SW480 (cell line): ENCODE results near the gene MAP2K7.
"Not testable (repeated sequence)": the region's sequence is repeated elsewhere in the genome, so short reads cannot be mapped to it uniquely, and the experiment has no call there.

ENCODE experiments used
- DNase-seq: peaks from one replicate; pipeline ENCODE4 v3.0.0-alpha.2; 2016; ENCODE audit warnings: low spot score

Gene MAP2K7

GRCh38 chr19:7908078-7908699 is 4.5 kb downstream of the MAP2K7 start:
- no peak for DNase-seq

DNA sequence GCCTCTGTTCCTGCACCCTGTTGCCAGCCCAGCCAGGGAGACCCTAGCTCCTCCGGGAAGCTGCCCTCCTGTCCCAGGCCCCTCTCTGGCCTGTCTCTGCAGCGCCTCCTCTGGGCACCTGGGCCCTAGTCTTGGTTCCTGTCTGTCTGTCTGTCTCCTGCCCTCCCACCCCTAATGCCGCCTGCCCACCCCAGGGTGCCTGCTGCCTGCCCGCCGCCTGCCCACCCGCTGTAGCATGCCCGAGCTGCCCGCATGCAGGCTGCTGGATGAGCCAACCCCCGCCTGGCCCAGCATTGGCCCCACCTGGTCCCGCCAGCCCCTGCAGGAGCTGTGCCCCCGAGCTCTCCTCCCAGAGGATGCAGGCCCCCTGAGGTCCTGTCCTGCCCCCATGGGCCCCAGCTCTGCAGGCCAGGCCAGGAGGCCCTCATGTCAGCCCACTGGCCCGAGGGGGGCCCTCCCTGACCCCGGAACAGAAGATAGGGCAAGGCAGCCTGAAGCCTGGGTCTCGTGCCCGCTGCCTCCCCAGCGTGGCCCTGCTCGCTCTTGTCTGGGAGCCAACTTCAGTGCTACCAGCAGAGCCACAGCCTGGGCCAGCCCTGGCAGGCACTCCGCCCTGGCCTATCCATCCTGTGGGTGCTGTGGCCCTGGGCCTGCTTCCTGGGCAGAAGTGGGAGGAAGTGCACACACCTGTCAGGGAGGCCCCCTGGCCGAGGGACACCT is 5.2 kb downstream of the MAP2K7 start:
- no peak for DNase-seq

DNA sequence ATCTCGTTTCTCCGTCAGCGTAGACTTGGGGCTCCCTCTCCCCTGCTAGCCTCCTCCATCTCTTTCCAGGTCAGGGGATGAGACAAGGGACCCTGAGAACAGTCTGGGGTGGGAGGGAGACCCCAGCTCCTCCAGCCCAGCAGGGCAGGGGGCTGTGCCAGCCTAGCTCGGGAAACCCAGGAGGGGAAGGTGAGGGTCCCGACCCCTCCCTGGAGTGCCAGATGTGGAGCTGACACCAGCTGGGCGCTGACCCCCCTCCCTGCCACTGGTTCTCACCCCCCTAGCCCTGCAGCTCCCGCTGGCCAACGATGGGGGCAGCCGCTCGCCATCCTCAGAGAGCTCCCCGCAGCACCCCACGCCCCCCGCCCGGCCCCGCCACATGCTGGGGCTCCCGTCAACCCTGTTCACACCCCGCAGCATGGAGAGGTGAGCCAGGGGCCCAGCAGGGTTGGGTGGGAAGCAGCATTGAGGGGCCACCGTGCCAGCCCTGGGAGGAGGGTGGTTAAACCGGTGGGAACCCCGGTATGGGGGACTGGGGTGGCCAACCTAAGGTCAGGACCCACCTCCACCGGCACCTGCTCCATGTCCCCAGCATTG is 5.9 kb downstream of the MAP2K7 start:
- DNase-seq = no peak

DNA sequence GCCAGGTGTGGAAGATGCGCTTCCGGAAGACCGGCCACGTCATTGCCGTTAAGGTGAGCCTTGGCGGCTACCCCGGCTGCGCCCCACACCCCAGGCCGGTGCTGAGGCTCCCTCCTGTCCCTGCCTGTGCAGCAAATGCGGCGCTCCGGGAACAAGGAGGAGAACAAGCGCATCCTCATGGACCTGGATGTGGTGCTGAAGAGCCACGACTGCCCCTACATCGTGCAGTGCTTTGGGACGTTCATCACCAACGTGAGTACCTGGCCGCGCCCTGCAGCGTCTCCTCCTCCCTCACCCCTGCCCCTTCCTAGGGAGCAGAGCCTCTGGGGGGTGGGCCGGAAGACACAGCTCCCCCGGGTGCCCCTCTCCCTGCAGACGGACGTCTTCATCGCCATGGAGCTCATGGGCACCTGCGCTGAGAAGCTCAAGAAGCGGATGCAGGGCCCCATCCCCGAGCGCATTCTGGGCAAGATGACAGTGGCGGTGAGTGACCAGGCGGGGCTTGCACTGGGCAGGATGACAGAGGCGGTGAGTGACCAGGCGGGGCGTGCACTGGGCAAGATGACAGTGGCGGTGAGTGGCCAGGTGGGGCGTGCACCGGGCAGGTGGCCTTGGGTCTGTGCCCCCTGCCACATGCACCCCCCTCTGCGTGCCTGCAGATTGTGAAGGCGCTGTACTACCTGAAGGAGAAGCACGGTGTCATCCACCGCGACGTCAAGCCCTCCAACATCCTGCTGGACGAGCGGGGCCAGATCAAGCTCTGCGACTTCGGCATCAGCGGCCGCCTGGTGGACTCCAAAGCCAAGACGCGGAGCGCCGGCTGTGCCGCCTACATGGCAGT is 6.9 kb downstream of the MAP2K7 start:
- no peak for DNase-seq

DNA sequence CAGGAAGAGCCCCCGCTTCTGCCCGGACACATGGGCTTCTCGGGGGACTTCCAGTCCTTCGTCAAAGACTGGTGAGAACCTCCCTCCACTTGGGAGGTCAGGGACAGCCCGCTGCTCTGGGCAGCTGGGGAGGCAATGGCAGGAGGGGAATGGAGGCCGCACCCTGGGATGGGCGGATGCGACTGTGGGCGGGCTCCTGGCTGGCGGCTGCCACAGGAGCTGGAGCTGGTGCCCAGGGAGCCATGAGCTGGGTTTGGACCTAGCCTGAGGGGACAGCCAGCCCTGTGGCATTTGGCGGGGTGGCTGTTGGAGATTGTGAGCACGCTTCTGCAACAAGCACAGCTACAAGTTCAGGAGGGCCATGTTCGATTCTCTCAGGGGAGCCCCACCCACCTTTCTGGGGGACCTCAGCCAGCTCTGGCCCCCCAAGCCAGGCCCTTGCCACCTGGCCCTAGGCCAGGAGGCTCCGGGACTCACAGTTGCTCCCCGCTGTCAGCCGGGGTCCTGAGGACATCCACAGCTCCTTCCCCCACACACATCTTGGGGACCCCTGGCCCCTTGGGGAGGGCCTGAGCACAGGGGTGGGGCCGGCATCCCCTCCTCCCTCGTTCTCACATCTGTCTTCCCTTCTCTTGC is 7.9 kb downstream of the MAP2K7 start:
- DNase-seq = no peak

- no peak for DNase-seq
Measured at GRCh38 chr19:7912144-7912696, 8.5 kb downstream of the MAP2K7 start.

DNA sequence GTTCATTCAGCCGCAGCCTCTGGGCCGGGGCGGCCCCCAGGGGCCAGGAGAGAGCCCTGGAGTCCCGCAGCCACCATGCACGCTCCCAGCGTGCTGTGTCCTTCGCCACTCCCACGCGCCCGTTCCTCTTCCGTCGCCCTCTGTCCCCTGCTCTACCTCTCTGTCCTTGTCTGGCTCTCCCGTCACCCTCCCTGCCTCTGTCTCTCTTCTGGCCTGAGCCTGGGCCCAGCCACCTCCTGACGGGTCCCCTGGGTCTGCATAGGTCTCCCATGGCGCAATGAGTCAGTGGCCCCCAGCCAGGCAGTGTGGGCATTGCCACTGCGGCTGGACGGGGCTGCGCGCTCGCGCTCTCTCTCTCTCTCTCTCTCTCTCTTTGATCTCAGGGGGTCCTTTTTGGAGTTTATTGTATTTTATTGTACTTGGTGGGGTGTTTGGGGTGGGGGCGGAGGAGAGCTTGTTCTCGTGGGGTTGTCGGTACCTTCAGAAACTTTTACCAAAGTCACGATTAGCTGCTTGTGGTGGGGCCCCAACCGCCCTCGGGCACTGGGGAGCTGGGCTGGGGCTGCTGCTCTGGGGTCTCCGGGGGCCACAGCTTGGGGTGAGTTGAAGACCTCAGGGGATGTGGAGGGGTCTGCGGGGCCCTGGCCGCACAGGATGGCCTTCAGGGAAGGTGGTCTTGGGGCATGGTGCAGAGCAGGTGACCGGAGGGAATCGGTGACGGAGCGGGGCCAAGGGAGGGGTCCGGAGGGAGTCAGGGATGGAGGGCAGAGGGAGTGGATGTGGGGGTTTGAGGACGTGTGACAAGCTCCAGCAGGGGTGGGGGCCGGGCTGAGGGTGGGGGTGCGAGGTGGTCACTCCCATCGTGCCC is 9.3 kb downstream of the MAP2K7 start:
- DNase-seq = no peak

GRCh38 chr19:7913652-7914051 is 10.0 kb downstream of the MAP2K7 start:
- no peak for DNase-seq

- DNase-seq = no peak
Measured at GRCh38 chr19:7914099-7914498, 10.4 kb downstream of the MAP2K7 start.

- DNase-seq = no peak
Measured at GRCh38 chr19:7914598-7915045, 10.9 kb downstream of the MAP2K7 start, which contains the start of gene TGFBR3L. TGFBR3L (plus strand) TSS chr19:7914830.

GRCh38 chr19:7915250-7916102 is 11.8 kb downstream of the MAP2K7 start:
- no peak for DNase-seq

DNA sequence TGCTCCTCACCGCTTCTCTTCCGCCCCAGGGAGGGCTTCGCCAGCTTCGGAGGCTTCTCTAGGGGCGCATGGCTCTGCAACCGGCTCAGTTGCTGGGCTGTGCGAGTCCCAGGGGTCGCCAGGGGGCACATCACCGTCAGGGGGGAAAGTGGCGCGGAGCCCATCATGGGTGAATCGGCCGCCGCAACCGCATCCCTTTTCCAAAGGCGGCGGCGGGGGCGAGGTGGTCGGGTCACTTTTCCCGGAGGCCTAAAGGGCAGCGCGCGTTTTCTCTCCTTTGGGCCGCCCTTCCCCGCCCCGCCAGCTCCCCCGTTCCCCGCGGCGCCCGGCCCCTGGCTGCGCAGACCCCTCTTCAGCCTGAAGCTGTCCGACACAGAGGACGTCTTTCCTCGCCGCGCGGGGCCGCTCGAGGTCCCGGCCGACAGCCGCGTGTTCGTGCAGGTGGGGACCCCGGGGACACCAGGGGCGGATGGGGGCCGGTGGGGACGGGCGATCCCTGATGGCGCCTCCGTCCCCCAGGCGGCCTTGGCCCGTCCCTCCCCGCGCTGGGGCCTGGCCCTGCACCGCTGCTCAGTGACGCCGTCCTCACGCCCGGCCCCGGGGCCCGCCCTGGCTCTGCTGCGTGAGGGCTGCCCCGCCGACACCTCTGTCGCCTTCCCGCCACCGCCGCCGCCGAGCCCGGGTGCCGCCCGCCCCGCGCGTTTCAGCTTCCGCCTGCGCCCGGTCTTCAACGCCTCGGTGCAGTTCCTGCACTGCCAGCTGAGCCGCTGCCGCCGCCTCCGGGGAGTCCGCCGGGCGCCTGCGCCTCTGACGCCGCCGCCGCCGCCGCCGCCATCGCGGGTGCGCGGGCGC is 12.7 kb downstream of the MAP2K7 start:
- DNase-seq = peak; percentile 46

DNA sequence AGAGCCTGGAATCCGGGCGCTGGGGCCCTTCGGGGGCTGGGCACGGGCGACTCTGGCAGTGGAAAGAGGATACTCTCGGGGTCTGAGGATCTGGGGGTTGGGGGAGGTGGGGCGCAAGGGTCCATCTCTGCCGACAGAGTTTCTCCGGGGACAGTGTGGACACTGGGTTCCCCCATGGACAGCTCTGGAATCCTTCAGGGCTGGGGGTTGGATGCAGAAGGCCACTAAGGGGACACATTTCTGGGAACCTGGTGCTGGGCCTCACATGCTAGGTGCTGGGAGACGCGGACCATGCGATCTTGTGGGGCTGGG is 13.2 kb downstream of the MAP2K7 start:
- DNase-seq = peak; percentile 34

DNA sequence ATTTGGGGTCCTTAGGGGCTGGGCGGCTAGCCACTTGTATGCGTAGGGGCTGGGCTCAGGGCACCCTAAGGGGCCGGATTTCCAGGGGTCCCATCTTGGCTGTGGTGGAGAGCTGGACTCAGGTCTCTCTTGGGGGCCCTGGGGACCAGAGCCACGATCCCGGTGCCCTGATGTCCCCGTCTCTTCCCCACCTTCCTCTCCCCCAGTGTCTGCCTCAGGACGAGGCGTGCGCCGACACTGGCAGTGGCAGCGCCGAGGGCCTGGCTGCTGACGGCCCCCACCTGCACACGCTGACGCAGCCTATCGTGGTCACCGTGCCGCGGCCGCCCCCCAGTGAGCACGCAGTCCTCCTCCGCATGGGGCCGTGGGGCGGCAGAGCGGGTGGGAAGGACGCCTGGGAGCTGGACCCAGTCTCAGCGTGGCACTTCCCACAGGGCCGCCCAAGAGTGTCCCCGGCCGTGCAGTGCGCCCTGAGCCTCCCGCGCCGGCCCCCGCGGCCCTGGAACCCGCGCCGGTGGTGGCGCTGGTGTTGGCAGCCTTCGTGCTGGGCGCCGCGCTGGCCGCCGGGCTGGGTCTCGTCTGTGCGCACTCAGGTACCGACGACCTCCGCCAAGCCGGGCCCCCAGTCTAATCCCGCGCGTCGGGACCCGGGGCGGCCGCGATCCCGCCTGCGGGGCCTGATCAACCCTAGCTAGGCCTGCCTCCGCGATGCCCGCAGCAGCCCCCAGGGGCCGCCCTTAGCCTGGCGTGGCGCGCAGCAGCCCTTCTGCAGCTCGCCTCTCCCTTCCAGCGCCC is 13.8 kb downstream of the MAP2K7 start:
- DNase-seq = peak; percentile 68

GRCh38 chr19:7918062-7918614 is 14.5 kb downstream of the MAP2K7 start:
- DNase-seq = not testable (repeated sequence)

GRCh38 chr19:7918615-7919421 is 15.1 kb downstream of the MAP2K7 start:
- DNase-seq = no peak
